HepG2 (cell line): ENCODE measurements around the gene ARL15. TPM values are rescaled to one million over a fixed set of nuclear protein-coding genes. Genes with fewer than 3 reads are reported as not detected.
A peak's percentile ranks its signal among the peaks of the same experiment; 100 is the strongest.
"Not testable (repeated sequence)": the region's sequence is repeated elsewhere in the genome, so short reads cannot be mapped to it uniquely, and the experiment has no call there.

ENCODE experiments used
- ATAC-seq: fragments of 200-7000 bp; cut with Tn5 transposase; 3 replicates; pipeline ENCODE4 v1.9.1; 2020; ENCODE audit warnings: mild to moderate bottlenecking, moderate library complexity
- BruUV-seq: library from RNA; stranded (reverse); fragments of 400-500 nt; replicated peaks from 2 replicates; lab custom pipeline; 2021; lab: Mats Ljungman, UMichigan
- CTCF ChIA-PET: fragments of 300-600 bp; formaldehyde crosslinking; extraction: SDS; loops from one replicate; lab custom pipeline; 2021; ENCODE audit warnings: low total read pairs, inconsistent platforms, low intra/inter-chr PET ratio; lab: Yijun Ruan, JAX
- POLR2A ChIA-PET: fragments of 350-600 bp; sonication (Branson Sonifier 250); formaldehyde crosslinking; loops from one replicate; lab custom pipeline; 2020; ENCODE audit warnings: antibody characterized with exemption, inconsistent platforms; lab: Yijun Ruan, JAX
- DNase-seq: peaks from one replicate; pipeline ENCODE4 v3.0.0-alpha.2; 2015; ENCODE audit warnings: low spot score
- FAIRE-seq: peaks from 3 replicates; lab custom pipeline; 2011; peaks lifted over from hg19 to GRCh38; lab: Jason Lieb, UNC
- H2AFZ ChIP-seq: one replicate; pipeline ENCODE4 v1.6.1; 2011; ENCODE audit warnings: low read length, inconsistent platforms
- H3K27ac ChIP-seq: fragments of 300-600 bp; 3 replicates; pipeline ENCODE4 v1.8.0; 2011; ENCODE audit warnings: mixed run types, mild to moderate bottlenecking, mixed read lengths, low read length, inconsistent platforms; ENCODE audit not compliant: insufficient read depth; ENCODE audit errors: extremely low read length
- H3K27me3 ChIP-seq, 2 experiments: fragments of 200-600 bp in 1 of 2; 2 replicates in 1 of 2; 3 replicates in 1 of 2; pipeline versions ENCODE4 v1.6.0 to v1.8.0; 2011; ENCODE audit warnings: low read length in 2 of 2, mild to moderate bottlenecking in 2 of 2, moderate library complexity in 2 of 2, inconsistent platforms in 1 of 2; ENCODE audit not compliant: insufficient read depth in 2 of 2, control insufficient read depth in 1 of 2
- H3K36me3 ChIP-seq, 2 experiments: fragments of 200-600 bp in 1 of 2; replicated peaks in 1 of 2; 2 replicates in 1 of 2; 3 replicates in 1 of 2; pipeline versions ENCODE4 v1.5.1 to v1.8.0; 2011; ENCODE audit warnings: low read length in 2 of 2, inconsistent platforms in 1 of 2; ENCODE audit not compliant: insufficient read depth in 2 of 2, control insufficient read depth in 1 of 2
- H3K4me1 ChIP-seq: 2 replicates; pipeline ENCODE4 v1.5.1; 2012; ENCODE audit warnings: low read length, inconsistent platforms; ENCODE audit not compliant: insufficient read depth
- H3K4me2 ChIP-seq: 2 replicates; pipeline ENCODE4 v1.6.0; 2011; ENCODE audit warnings: low read depth, low read length, inconsistent platforms
- H3K4me3 ChIP-seq, 3 experiments: fragments of 200-600 bp in 1 of 3; sonication (generic), shearing (Covaris generic) in 1 of 3; replicated peaks in 1 of 3; 2 replicates each; pipeline ENCODE4 v1.5.1; 2011 to 2016; ENCODE audit warnings: low read length in 3 of 3, inconsistent platforms in 2 of 3, low read depth in 2 of 3, mild to moderate bottlenecking in 2 of 3, control low read depth in 1 of 3, mixed read lengths in 1 of 3; ENCODE audit not compliant: insufficient read depth in 1 of 3
- H3K79me2 ChIP-seq: one replicate; pipeline ENCODE4 v1.6.1; 2011; ENCODE audit warnings: low read length, inconsistent platforms; ENCODE audit not compliant: insufficient read depth
- H3K9ac ChIP-seq: 2 replicates; pipeline ENCODE4 v1.6.0; 2011; ENCODE audit warnings: mild to moderate bottlenecking, low read depth, low read length, inconsistent platforms; ENCODE audit not compliant: insufficient read depth
- H3K9me3 ChIP-seq: 2 replicates; pipeline ENCODE4 v1.5.1; 2012; ENCODE audit warnings: mild to moderate bottlenecking, low read length
- H4K20me1 ChIP-seq: 2 replicates; pipeline ENCODE4 v1.6.0; 2011; ENCODE audit warnings: inconsistent platforms, mild to moderate bottlenecking, low read length, moderate library complexity; ENCODE audit not compliant: insufficient read depth
- HNF4A ChIP-seq: sonication (generic); formaldehyde crosslinking; IDR thresholded peaks from 2 replicates; pipeline ENCODE4 v1.4.0; 2020; ENCODE audit warnings: missing genetic modification reagents
- RORA ChIP-seq: sonication (generic); formaldehyde crosslinking; IDR thresholded peaks from 2 replicates; pipeline ENCODE4 v1.5.0; 2020; ENCODE audit warnings: mild to moderate bottlenecking, missing genetic modification reagents, moderate library complexity
- ZNF761 ChIP-seq: sonication (generic); formaldehyde crosslinking; conservative IDR thresholded peaks from 2 replicates; pipeline ENCODE4 v1.4.0; 2020; ENCODE audit warnings: mild to moderate bottlenecking, missing genetic modification reagents
- WGBS: methylation state at CpG from one replicate; pipeline ENCODE4 v1.1.6; 2017; ENCODE audit warnings: low lambda C conversion rate; 5-methylcytosine and 5-hydroxymethylcytosine counted together
- in situ Hi-C: cut with HindIII; loops from 2 replicates; pipeline ENCODE4 v1.10.0; 2017; ENCODE audit warnings: low pct_unique_long_range_greater_than_20kb; ENCODE audit not compliant: extremely low pct_ligation_motif_present
- intact Hi-C: fragments of 100-400 bp; cut with micrococcal nuclease; formaldehyde crosslinking; loops from one replicate; pipeline ENCODE4 v1.10.0; 2022; ENCODE audit not compliant: unreplicated experiment
- polyA plus RNA-seq, 8 experiments: library from polyadenylated mRNA; depleted of rRNA in 3 of 8; stranded (reverse) in 7 of 8; unstranded in 1 of 8; fragments of >200 nt; fragmentation: Illumina TruSeq in 4 of 8; extraction: Trizol in 4 of 8; gene quantifications; 2 replicates each; pipeline versions ENCODE4 v1.2.1 to v1.2.3, GENCODE V29; 2011 to 2016; ENCODE audit warnings: low read depth in 4 of 8, missing spikeins in 1 of 8, mixed read lengths in 1 of 8; ENCODE audit not compliant: insufficient read depth in 1 of 8
- total RNA-seq, 5 experiments: library from RNA; depleted of rRNA; stranded (reverse); fragments of >200 nt; fragmentation: Illumina TruSeq; extraction: Trizol; gene quantifications; 2 replicates each; pipeline ENCODE4 v1.2.3, GENCODE V29; 2016; ENCODE audit warnings: low read depth in 1 of 5
- TF ChIP-seq, protein P1 (sequence below): sonication (generic); formaldehyde crosslinking; IDR thresholded peaks from 2 replicates; pipeline ENCODE4 v1.4.0; 2020; ENCODE audit warnings: mild to moderate bottlenecking, missing genetic modification reagents
- TF ChIP-seq, protein P2 (sequence below): IDR thresholded peaks from 2 replicates; pipeline ENCODE4 v1.6.1; 2016; ENCODE audit warnings: mild to moderate bottlenecking, missing biosample characterization, missing genetic modification reagents
- TF ChIP-seq, protein P3 (sequence below): sonication (generic); formaldehyde crosslinking; IDR thresholded peaks from 2 replicates; pipeline ENCODE4 v1.4.0; 2020; ENCODE audit warnings: missing genetic modification reagents, mild to moderate bottlenecking, borderline replicate concordance

Gene ARL15
- total and polyA plus RNA-seq, 2 of the 13 experiments (the other 11 are each of a cell fraction or from before 2014, with no cell fraction given) = 2.5 to 7.7 TPM

GRCh38 chr5:53984971-53985370 lies 325.4 kb downstream of the ARL15 start (continued):
- TF ChIP-seq, protein P1, sequence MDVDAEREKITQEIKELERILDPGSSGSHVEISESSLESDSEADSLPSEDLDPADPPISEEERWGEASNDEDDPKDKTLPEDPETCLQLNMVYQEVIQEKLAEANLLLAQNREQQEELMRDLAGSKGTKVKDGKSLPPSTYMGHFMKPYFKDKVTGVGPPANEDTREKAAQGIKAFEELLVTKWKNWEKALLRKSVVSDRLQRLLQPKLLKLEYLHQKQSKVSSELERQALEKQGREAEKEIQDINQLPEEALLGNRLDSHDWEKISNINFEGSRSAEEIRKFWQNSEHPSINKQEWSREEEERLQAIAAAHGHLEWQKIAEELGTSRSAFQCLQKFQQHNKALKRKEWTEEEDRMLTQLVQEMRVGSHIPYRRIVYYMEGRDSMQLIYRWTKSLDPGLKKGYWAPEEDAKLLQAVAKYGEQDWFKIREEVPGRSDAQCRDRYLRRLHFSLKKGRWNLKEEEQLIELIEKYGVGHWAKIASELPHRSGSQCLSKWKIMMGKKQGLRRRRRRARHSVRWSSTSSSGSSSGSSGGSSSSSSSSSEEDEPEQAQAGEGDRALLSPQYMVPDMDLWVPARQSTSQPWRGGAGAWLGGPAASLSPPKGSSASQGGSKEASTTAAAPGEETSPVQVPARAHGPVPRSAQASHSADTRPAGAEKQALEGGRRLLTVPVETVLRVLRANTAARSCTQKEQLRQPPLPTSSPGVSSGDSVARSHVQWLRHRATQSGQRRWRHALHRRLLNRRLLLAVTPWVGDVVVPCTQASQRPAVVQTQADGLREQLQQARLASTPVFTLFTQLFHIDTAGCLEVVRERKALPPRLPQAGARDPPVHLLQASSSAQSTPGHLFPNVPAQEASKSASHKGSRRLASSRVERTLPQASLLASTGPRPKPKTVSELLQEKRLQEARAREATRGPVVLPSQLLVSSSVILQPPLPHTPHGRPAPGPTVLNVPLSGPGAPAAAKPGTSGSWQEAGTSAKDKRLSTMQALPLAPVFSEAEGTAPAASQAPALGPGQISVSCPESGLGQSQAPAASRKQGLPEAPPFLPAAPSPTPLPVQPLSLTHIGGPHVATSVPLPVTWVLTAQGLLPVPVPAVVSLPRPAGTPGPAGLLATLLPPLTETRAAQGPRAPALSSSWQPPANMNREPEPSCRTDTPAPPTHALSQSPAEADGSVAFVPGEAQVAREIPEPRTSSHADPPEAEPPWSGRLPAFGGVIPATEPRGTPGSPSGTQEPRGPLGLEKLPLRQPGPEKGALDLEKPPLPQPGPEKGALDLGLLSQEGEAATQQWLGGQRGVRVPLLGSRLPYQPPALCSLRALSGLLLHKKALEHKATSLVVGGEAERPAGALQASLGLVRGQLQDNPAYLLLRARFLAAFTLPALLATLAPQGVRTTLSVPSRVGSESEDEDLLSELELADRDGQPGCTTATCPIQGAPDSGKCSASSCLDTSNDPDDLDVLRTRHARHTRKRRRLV (CRISPR knock-in tag) = no peak
- no peak for TF ChIP-seq ZNF761

DNA sequence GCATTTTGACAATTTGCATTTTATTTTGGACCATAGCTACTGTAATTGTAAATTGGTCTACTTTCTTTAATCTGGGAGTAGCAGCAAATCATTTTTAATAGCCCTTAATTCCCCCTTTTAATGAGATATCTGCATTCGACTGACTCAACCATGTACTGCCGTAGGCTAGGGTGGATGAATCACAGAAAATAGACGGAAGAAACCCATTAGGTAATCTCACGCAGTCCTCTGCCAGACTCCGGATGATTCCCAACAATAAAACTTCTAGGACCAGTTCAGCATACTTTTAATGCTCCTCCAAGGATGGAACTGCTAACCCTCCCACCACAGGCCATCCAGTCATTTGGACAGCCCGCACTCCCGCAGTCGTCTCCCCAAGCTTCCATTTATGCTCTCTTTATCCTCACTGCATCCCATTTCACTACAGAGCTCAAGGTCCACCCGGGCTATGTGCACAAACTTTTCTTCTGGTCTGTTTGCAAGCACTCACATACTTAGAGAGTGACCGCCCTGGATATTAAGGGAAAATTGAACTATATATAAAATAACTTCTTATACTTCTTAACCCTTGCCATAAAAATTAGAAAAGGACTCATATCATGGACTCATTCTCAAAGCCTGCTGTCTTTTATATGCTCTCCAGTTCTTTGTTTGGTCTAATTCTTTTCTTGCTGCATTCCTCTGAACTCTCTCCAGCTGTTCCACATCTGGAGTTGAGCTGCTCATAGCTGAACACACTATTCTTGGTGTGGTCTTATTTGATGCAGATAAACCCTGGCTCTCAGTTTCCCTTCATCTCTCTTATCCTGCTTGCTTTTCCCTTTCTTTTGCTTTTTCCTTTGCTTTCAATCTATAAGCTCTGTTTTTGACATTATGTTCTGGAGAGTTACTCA lies 326.6 kb downstream of the ARL15 start:
- POLR2A ChIA-PET = no interaction called here
- peak; percentile 87 for ATAC-seq
- H3K4me2 ChIP-seq = no peak overlapping the region
- H2AFZ ChIP-seq = no peak overlapping the region
- no TSS peak for BruUV-seq
- FAIRE-seq = no peak
- H3K36me3 ChIP-seq = no peaks in the 10 kb centered on the region
- no peak overlapping the region for H3K27ac ChIP-seq
- H3K27me3 ChIP-seq = no peaks in the 10 kb centered on the region
- CTCF ChIA-PET = no interaction called here
- H3K4me1 ChIP-seq = peaks cover 11% of the 10 kb centered on the region
- DNase-seq = no peak
- H3K4me3 ChIP-seq = no peak overlapping the region
- TF ChIP-seq, protein P2, sequence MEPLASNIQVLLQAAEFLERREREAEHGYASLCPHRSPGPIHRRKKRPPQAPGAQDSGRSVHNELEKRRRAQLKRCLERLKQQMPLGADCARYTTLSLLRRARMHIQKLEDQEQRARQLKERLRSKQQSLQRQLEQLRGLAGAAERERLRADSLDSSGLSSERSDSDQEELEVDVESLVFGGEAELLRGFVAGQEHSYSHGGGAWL (CRISPR knock-in tag) = no peak
- TF ChIP-seq RORA (CRISPR knock-in tag) (no peak), HNF4A (CRISPR knock-in tag) (peak; percentile 63)
- TF ChIP-seq, protein P3, sequence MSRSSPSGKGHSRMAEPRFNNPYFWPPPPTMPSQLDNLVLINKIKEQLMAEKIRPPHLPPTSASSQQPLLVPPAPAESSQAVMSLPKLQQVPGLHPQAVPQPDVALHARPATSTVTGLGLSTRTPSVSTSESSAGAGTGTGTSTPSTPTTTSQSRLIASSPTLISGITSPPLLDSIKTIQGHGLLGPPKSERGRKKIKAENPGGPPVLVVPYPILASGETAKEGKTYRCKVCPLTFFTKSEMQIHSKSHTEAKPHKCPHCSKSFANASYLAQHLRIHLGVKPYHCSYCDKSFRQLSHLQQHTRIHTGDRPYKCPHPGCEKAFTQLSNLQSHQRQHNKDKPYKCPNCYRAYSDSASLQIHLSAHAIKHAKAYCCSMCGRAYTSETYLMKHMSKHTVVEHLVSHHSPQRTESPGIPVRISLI (CRISPR knock-in tag) = no peak
- H3K9me3 ChIP-seq = no peaks in the 10 kb centered on the region
- WGBS = 66% methylated on average over 10 of the region's 10 CpGs
- in situ Hi-C loops (no loop called here), intact Hi-C loops (no loop called here)
- H4K20me1 ChIP-seq = no peaks in the 10 kb centered on the region
- H3K79me2 ChIP-seq = no peaks in the 10 kb centered on the region
- no peak overlapping the region for H3K9ac ChIP-seq

DNA sequence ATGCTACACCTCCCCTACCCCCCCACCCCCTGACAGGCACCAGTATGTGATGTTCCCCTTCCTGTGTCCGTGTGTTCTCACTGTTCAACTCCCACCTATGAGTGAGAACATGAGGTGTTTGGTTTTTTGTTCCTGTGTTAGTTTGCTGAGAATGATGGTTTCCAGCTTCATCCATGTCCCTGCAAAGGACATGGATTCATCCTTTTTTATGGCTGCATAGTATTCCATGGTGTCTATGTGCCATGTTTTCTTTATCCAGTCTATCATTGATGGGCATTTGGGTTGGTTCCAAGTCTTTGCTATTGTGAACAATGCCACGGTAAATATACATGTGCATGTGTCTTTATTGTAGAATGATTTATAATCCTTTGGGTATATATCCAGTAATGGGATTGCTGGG lies 328.1 kb downstream of the ARL15 start:
- BruUV-seq, FAIRE-seq, intact Hi-C loops: not testable (repeated sequence)

More for the DNA sequence above, 328.1 kb downstream of the ARL15 start:
- POLR2A ChIA-PET, H3K27me3 ChIP-seq, H3K36me3 ChIP-seq, H3K27ac ChIP-seq, H3K4me3 ChIP-seq, ATAC-seq, in situ Hi-C loops, CTCF ChIA-PET, H3K9ac ChIP-seq, DNase-seq, H3K9me3 ChIP-seq, H2AFZ ChIP-seq, H4K20me1 ChIP-seq, H3K79me2 ChIP-seq, H3K4me2 ChIP-seq: not testable (repeated sequence)
- 93% methylated on average over 2 of the region's 2 CpGs for WGBS
- H3K4me1 ChIP-seq = peaks cover 11% of the 10 kb centered on the region
